Progenitor cell of endocrine pancreas (in vitro differentiated cells): ENCODE results near the gene RERE. TPM values are rescaled to one million over a fixed set of nuclear protein-coding genes. Genes with fewer than 3 reads are reported as not detected.

Experiments used
- DNase-seq: peaks from one replicate; pipeline ENCODE4 v3.0.0; 2021; ENCODE audit warnings: low spot score; ENCODE audit not compliant: unreplicated experiment
- H3K27ac Mint-ChIP-seq: 2 replicates; pipeline ENCODE4 v1.8.0; 2021; ENCODE audit warnings: mild to moderate bottlenecking, moderate library complexity, mixed read lengths
- H3K27me3 Mint-ChIP-seq: 2 replicates; pipeline ENCODE4 v1.8.0; 2021; ENCODE audit warnings: mixed read lengths
- H3K36me3 Mint-ChIP-seq: 2 replicates; pipeline ENCODE4 v1.8.0; 2022; ENCODE audit warnings: mixed read lengths; ENCODE audit not compliant: insufficient read depth
- H3K4me1 Mint-ChIP-seq: 2 replicates; pipeline ENCODE4 v1.8.0; 2021; ENCODE audit warnings: low read depth, mixed read lengths
- H3K4me3 Mint-ChIP-seq: 2 replicates; pipeline ENCODE4 v1.8.0; 2021; ENCODE audit warnings: low read depth, mild to moderate bottlenecking, moderate library complexity, mixed read lengths
- H3K9me3 Mint-ChIP-seq: 2 replicates; pipeline ENCODE4 v1.8.0; 2021; ENCODE audit warnings: low read depth, mixed read lengths
- CTCF ChIP-seq: fragments of 200-600 bp; sonication (generic); IDR thresholded peaks from one replicate; pipeline ENCODE4 v1.5.0; 2021; ENCODE audit warnings: antibody characterized with exemption, mild to moderate bottlenecking; ENCODE audit not compliant: unreplicated experiment
- total RNA-seq: library from RNA; stranded (reverse); gene quantifications from 2 replicates; pipeline ENCODE4 v1.2.1, GENCODE V29; 2021

RERE gene
- total RNA-seq, 1 donor from 2014 or later, result 329 TPM

DNA sequence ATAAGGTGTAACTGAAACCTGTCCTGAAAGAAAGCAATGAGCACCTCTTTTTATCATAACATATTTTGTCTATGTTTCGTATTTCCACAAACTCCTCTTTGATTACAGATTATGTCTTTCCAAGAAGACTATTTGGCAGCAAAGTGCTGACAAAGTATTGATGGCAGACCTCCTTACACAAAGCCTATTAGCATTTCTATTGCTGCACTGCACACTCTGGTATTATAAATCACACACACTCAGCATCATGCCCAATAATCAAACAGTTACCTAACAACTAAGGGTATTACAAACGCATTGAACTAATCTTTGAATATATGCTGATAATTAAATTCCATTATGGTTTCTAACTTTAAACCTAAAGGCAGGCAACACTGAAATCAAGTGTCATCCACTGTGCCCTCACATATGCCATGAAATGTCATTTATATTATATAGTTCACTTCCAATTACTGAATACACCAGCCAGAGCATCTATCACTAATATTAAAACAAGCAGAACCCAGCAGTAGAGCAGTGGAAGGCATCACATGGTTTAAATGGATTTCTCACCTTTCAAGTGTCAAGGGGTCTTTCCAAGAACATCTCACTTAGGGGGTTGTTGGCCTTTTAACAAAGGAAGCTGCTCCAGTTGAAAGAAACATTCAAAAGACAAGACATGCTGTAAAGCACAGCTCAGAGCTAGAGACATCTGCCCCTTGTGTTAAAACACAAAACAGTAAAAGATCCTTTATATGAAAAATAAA lies 239.1 kb downstream of the RERE start:
- Mint-ChIP-seq H3K9me3 (no peaks in the 10 kb centered on the region), H3K27me3 (no peaks in the 10 kb centered on the region), H3K4me3 (no peak overlapping the region), H3K4me1 (peaks cover 44% of the 10 kb centered on the region), H3K36me3 (peaks cover 15% of the 10 kb centered on the region), H3K27ac (peak overlapping the region; percentile 71)
- DNase-seq, result no peak
- TF ChIP-seq CTCF, result no peak

DNA sequence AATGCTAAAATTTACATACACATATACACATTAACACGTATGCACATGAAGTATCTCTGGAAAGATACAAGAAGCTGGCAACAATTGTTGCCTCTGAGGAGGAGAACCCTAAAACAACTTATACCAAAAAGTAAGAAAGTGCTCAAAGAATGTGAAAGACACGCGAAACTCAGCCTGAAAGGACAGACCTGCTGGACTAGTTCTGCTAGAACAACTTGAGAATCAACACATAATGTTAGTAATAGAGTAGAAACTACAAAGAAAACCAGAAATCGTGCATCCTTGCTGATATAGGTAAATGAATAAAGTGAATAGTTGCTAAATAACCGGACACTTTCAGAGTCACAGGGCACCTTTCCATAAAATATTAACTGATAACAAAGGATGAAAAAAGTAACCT lies 242.5 kb downstream of the RERE start:
- no peak for DNase-seq
- H3K36me3 Mint-ChIP-seq, result peaks cover 12% of the 10 kb centered on the region
- no peaks in the 10 kb centered on the region for H3K9me3 Mint-ChIP-seq
- H3K27ac Mint-ChIP-seq, result peak overlapping the region; percentile 78
- no peak overlapping the region for H3K4me3 Mint-ChIP-seq
- TF ChIP-seq CTCF, result no peak
- H3K4me1 Mint-ChIP-seq, result peaks cover 59% of the 10 kb centered on the region
- no peaks in the 10 kb centered on the region for H3K27me3 Mint-ChIP-seq

DNA sequence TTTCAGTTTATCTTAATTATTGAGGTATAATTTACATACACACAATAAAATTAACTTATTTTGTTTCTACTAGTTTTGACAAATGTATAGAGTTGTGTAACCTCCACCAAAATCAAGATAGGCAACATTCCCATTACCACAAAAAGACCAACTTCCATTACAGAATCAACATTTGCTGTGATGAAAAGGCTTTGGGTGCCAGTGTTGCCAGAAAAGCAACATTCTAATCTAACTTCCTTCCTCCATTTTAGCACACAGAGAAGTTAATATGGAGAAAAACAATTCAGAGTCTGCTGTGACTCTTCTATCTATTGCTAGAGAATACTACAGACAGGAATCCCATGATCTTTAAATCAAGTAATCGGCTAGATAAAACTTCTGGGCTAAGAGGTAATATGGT lies 245.3 kb downstream of the RERE start:
- no peak for DNase-seq
- Mint-ChIP-seq H3K36me3 (peaks cover 6% of the 10 kb centered on the region), H3K27me3 (no peaks in the 10 kb centered on the region), H3K4me3 (no peak overlapping the region), H3K27ac (peak overlapping the region; percentile 88), H3K9me3 (no peaks in the 10 kb centered on the region), H3K4me1 (peaks cover 59% of the 10 kb centered on the region)
- TF ChIP-seq CTCF, result no peak

- peak overlapping the region; percentile 88 for H3K27ac Mint-ChIP-seq
- no peaks in the 10 kb centered on the region for H3K9me3 Mint-ChIP-seq
- peaks cover 62% of the 10 kb centered on the region for H3K4me1 Mint-ChIP-seq
- H3K27me3 Mint-ChIP-seq, result no peaks in the 10 kb centered on the region
- peak overlapping the region; percentile 23 for H3K4me3 Mint-ChIP-seq
- peak; percentile 44 for TF ChIP-seq CTCF
- peaks cover 6% of the 10 kb centered on the region for H3K36me3 Mint-ChIP-seq
- DNase-seq, result peak; percentile 22
Observed at GRCh38 chr1:8571200-8571984, 246.0 kb downstream of the RERE start.

- H3K27me3 Mint-ChIP-seq, result no peaks in the 10 kb centered on the region
- peaks cover 6% of the 10 kb centered on the region for H3K36me3 Mint-ChIP-seq
- no peak for TF ChIP-seq CTCF
- peak overlapping the region; percentile 77 for H3K27ac Mint-ChIP-seq
- no peaks in the 10 kb centered on the region for H3K9me3 Mint-ChIP-seq
- no peak overlapping the region for H3K4me3 Mint-ChIP-seq
- DNase-seq, result no peak
- H3K4me1 Mint-ChIP-seq, result peaks cover 58% of the 10 kb centered on the region
Observed at GRCh38 chr1:8570465-8570864, 247.0 kb downstream of the RERE start.
